HG03066 (cell line): ENCODE results near the gene P2RY14.

Experiments used
- ATAC-seq: cut with Tn5 transposase; IDR thresholded peaks from one replicate; pipeline ENCODE4 v1.9.1; 2021; ENCODE audit warnings: low read depth; ENCODE audit not compliant: unreplicated experiment

Gene P2RY14

GRCh38 chr3:151278230-151278629 is at the start of gene P2RY14:
P2RY14 (minus strand) TSS chr3:151278542; CDS start chr3:151214316, 64,226 bp downstream.
- no peak for ATAC-seq

- ATAC-seq: no peak
Observed at GRCh38 chr3:151327571-151328198, 49.3 kb upstream of the P2RY14 start.

GRCh38 chr3:151322511-151322910 is 44.2 kb upstream of the P2RY14 start:
- no peak for ATAC-seq

- ATAC-seq: no peak
Observed at GRCh38 chr3:151321526-151321925, 43.2 kb upstream of the P2RY14 start.

- no peak for ATAC-seq
Observed at GRCh38 chr3:151320131-151320530, 41.8 kb upstream of the P2RY14 start.

- ATAC-seq: no peak
Observed at GRCh38 chr3:151319628-151320027, 41.3 kb upstream of the P2RY14 start.

GRCh38 chr3:151318991-151319390 is 40.6 kb upstream of the P2RY14 start:
- ATAC-seq: no peak

- no peak for ATAC-seq
Observed at GRCh38 chr3:151318313-151318712, 40.0 kb upstream of the P2RY14 start.

GRCh38 chr3:151316267-151316991 is 38.1 kb upstream of the P2RY14 start, which contains the start of gene GPR87:
GPR87 (minus strand) TSS chr3:151316820; CDS start chr3:151300100, 16,720 bp downstream.
- ATAC-seq: no peak

- ATAC-seq: no peak
Observed at GRCh38 chr3:151315846-151316245, 37.5 kb upstream of the P2RY14 start.

- ATAC-seq: no peak
Observed at GRCh38 chr3:151315136-151315535, 36.8 kb upstream of the P2RY14 start.

- ATAC-seq: no peak
Observed at GRCh38 chr3:151314593-151314992, 36.3 kb upstream of the P2RY14 start.

GRCh38 chr3:151314137-151314536 is 35.8 kb upstream of the P2RY14 start:
- no peak for ATAC-seq

GRCh38 chr3:151312972-151313371 is 34.6 kb upstream of the P2RY14 start:
- no peak for ATAC-seq

GRCh38 chr3:151309566-151309965 is 31.2 kb upstream of the P2RY14 start:
- no peak for ATAC-seq

GRCh38 chr3:151307583-151308488 is 29.5 kb upstream of the P2RY14 start:
- no peak for ATAC-seq

- ATAC-seq: no peak
Observed at GRCh38 chr3:151307131-151307530, 28.8 kb upstream of the P2RY14 start.

GRCh38 chr3:151306168-151306810 is 27.9 kb upstream of the P2RY14 start:
- no peak for ATAC-seq

- no peak for ATAC-seq
Observed at GRCh38 chr3:151305775-151306151, 27.4 kb upstream of the P2RY14 start.

- ATAC-seq: no peak
Observed at GRCh38 chr3:151305060-151305774, 26.9 kb upstream of the P2RY14 start.
